GM23338 (cell line): ENCODE data around the gene LGALS8.

Experiments
- CREB1 ChIP-seq: fragments of 250-450 bp; sonication (Bioruptor Pico); IDR thresholded peaks from 2 replicates; pipeline ENCODE4 v1.5.0; 2020; ENCODE audit warnings: low read depth, mild to moderate bottlenecking, moderate library complexity
- CTCF ChIP-seq, 2 experiments: fragments of 200-600 bp in 1 of 2; sonication (generic) in 1 of 2; conservative IDR thresholded peaks; 2 replicates each; pipeline versions ENCODE4 v1.5.1 to v1.6.1; 2016 to 2017; ENCODE audit warnings: antibody characterized with exemption in 2 of 2, low read depth in 2 of 2, mild to moderate bottlenecking in 2 of 2, moderate library complexity in 1 of 2
- ETS1 ChIP-seq: IDR thresholded peaks from 2 replicates; pipeline ENCODE4 v1.6.1; 2016; ENCODE audit warnings: antibody characterized with exemption
- EZH2 ChIP-seq: fragments of 200-600 bp; sonication (generic); IDR thresholded peaks from one replicate; pipeline ENCODE4 v1.8.0; 2017; ENCODE audit warnings: antibody characterized with exemption, mild to moderate bottlenecking, low read depth; ENCODE audit not compliant: unreplicated experiment
- EZH2phosphoT487 ChIP-seq: fragments of 200-600 bp; sonication (generic); IDR thresholded peaks from one replicate; pipeline ENCODE4 v1.8.1; 2018; ENCODE audit warnings: antibody characterized with exemption; ENCODE audit not compliant: unreplicated experiment
- NANOG ChIP-seq: IDR thresholded peaks from 2 replicates; pipeline ENCODE4 v1.6.1; 2016; ENCODE audit warnings: antibody characterized with exemption, borderline replicate concordance
- POLR2AphosphoS5 ChIP-seq: IDR thresholded peaks from 2 replicates; pipeline ENCODE4 v1.6.1; 2016; ENCODE audit warnings: antibody characterized with exemption, low read depth
- REST ChIP-seq: IDR thresholded peaks from one replicate; pipeline ENCODE4 v1.6.1; 2018; ENCODE audit warnings: antibody characterized with exemption; ENCODE audit not compliant: unreplicated experiment
- ZNF331 ChIP-seq: fragments of 250-450 bp; sonication (Bioruptor Pico); IDR thresholded peaks from 2 replicates; pipeline ENCODE4 v1.5.0; 2020; ENCODE audit warnings: low read depth, mild to moderate bottlenecking, moderate library complexity

- no peak for TF ChIP-seq CTCF (conservative IDR thresholded peaks at IDR 0.05; ENCODE audit: low read depth in 2 of 2)
- TF ChIP-seq POLR2AphosphoS5 = no peak
- no peak for TF ChIP-seq ZNF331 (CRISPR knock-in tag)
- no peak for TF ChIP-seq REST
- TF ChIP-seq EZH2 = no peak
- TF ChIP-seq CREB1 (CRISPR knock-in tag) = no peak
- TF ChIP-seq NANOG = no peak
- no peak for TF ChIP-seq ETS1
- no peak for TF ChIP-seq EZH2phosphoT487
These were observed 8.3 kb upstream of the LGALS8 start for GRCh38 chr1:236515443-236515958.
